B cell (primary cell): ENCODE data around the gene ZNF831.

Source experiments
- EZH2 ChIP-seq: IDR thresholded peaks from 2 replicates; pipeline ENCODE4 v1.6.1; 2012; ENCODE audit warnings: borderline replicate concordance, low read depth, mild to moderate bottlenecking, moderate library complexity, low read length; ENCODE audit not compliant: insufficient read depth, poor library complexity, severe bottlenecking
- TF ChIP-seq, protein P1 (sequence below): fragments of 200-600 bp; IDR thresholded peaks from one replicate; pipeline ENCODE4 v1.8.0; 2022; ENCODE audit warnings: antibody characterized with exemption, mild to moderate bottlenecking

GRCh38 chr20:59193325-59193724 is 29.7 kb downstream of the ZNF831 start:
- TF ChIP-seq, protein P1, sequence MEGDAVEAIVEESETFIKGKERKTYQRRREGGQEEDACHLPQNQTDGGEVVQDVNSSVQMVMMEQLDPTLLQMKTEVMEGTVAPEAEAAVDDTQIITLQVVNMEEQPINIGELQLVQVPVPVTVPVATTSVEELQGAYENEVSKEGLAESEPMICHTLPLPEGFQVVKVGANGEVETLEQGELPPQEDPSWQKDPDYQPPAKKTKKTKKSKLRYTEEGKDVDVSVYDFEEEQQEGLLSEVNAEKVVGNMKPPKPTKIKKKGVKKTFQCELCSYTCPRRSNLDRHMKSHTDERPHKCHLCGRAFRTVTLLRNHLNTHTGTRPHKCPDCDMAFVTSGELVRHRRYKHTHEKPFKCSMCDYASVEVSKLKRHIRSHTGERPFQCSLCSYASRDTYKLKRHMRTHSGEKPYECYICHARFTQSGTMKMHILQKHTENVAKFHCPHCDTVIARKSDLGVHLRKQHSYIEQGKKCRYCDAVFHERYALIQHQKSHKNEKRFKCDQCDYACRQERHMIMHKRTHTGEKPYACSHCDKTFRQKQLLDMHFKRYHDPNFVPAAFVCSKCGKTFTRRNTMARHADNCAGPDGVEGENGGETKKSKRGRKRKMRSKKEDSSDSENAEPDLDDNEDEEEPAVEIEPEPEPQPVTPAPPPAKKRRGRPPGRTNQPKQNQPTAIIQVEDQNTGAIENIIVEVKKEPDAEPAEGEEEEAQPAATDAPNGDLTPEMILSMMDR = no peak
- TF ChIP-seq EZH2 = no peak
